LHCN-M2 (cell line): ENCODE results near the gene AGFG2. TPM values are rescaled to one million over a fixed set of nuclear protein-coding genes. Genes with fewer than 3 reads are reported as not detected.
A peak's percentile ranks its signal among the peaks of the same experiment; 100 is the strongest.

Source experiments
- DNase-seq: peaks from one replicate; pipeline ENCODE4 v3.0.0-alpha.2; 2012; ENCODE audit warnings: low read depth
- total RNA-seq: library from RNA; depleted of rRNA; stranded (reverse); fragments of >200 nt; gene quantifications from 2 replicates; pipeline ENCODE4 v1.2.3, GENCODE V29; 2014

AGFG2 gene
- total RNA-seq, 1 experiment from 2014 or later, result 23.0 TPM

DNA sequence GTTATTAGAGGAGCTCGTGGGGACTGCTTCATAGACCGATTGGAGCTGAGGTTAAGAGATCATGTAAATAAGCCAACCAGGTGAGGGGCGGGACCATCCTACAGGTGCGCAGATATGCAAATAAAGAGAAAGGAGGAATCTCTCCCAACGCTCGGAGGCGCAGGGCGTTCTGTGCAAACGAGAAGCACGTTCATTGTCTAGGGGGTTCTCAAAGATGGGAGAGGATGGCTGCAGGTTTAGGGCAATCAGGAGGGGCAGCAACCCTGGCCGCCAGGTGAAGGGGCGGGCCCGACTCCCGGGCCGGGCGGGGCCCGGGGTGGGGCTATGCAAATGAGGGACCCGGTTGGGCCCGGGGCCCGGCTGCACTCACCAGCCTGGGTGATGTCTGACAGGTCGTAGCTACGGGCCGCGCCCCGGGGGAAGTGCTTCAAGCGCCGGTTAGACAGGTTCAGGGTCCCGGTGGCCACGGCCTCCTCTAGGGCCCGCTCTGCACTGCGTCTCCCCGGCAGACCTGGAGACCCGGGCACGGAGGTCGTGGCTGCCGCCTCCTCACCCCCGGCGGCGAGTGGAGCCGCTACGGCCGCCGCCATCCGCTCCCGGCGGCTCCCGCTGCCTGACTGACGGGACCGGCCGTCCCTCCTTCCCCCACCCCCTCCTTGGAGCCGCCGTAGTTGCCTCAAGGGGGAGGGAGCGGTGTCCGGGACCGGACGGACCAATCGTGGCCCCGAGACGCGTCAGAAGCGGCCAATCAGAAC is 46.7 kb downstream of the AGFG2 start, which contains the start of gene LRCH4:
TSS of gene LRCH4 (minus strand) at position 619 of the 755 bp plus-strand sequence. CDS start at position 590, 29 bp downstream.
- no peak for DNase-seq

DNA sequence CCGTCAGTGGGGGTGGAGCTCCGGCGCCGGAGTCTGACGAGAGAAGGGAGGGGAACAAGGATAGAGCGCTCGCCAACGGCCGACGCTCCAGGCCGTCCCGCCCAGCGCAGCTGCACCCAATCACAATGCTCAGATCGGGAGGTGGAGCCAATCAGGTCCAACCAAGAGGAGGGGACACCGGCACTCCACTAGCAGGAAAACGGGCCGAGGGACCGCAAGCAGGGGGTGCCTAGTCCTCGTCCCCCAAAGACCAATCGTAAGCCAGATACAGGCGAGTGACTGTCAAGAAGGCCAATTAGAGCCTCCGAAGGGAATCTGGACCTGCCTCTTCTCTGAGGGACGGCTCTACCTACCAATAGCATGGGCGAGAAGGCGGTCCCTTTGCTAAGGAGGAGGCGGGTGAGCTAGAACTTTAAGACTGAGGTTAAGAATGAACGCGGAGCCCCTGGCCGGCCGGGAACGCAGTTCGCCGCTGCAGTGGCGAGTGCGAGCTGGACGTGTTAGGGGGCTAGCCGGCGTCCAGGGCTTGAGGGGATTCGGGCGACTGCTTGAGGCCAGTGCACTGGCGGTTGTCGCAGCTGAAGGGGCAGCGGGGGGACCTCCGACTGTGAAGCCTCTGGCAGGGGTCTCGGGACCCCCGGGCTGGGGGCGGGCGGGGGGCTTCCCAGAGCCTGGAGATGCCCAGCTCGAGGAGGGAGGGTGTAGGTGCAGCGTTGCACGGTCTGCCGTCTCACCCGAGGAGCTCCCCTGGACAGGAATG is 47.4 kb downstream of the AGFG2 start, which contains the start of gene FBXO24:
TSS of gene FBXO24 (plus strand) at position 63 of the 760 bp plus-strand sequence. CDS start at position 361, 298 bp downstream.
- DNase-seq, result peak; percentile 100

DNA sequence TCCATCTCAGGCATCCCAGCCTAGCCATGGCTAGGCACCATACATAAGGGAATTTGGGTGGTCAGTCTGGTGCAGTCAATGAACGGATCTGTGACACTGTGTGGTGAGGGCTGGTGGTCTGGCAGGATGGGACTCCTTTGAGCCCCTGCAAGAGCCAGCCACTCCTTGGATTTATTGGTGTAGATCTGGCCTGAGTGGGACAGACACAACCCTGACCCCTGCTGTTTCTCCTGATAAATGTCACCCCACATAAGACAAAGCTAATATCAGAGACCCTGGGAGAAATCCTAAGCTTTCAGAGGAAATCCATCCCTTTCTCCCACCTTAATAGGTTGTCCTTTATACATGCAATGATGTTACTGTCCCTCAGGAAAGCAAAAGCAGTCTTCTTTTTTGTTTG is 49.4 kb downstream of the AGFG2 start:
- DNase-seq, result peak; percentile 43

DNA sequence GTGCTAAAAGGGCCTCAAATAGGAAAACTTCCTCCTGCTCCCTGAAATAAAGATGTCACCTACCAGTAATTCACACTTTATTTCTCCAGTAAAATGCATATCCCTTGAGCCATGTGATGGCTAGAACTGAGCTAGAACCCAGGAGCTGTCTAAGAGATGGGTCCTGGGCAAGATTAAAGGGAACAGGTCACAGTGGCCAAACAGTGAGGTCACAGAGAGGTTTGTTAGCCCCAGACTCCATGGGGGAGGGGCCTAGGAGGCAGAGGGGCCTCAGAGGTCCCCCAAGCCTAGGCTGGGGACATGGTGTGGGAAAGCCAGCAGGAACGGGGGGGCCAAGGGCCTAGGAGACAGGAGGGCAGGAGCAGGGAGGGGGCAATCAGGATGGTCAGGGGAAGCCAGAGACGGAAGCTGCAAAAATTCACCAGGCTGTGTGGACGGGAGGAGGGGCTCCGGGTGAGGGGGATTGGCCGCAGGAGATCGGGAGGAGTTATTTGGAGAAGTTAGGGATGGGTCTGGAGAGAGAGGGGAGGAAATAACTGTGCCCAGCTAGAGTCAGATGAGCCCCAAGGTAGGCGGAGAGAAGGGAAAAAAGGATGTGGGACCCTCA is 50.4 kb downstream of the AGFG2 start:
- DNase-seq, result no peak

DNA sequence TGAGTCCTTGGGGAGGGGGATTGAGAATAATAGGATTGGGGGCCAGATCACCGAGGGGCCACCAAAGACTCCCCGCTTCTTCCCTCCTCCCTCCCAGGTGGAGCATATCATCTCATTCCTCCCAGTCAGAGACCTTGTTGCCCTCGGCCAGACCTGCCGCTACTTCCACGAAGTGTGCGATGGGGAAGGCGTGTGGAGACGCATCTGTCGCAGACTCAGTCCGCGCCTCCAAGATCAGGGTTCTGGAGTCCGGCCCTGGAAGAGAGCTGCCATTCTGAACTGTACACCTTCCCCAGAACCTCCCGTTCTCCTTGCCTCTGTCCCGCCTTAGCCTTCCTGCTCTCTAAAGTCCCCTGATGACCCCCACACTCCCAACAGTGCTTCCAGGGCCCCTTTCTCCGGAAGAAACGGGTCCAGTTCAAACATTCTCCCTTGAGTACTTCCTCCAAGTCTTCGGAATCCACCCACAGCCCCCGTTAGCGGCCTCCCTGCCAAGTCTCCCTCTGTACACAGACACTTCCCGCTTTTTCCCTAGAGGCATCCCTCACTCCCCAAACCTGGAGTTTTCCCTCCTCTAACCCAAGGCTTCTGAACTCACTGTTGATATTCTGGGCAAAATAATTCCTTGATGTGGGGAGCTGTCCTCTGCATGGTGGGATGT is 51.2 kb downstream of the AGFG2 start:
- DNase-seq, result no peak

DNA sequence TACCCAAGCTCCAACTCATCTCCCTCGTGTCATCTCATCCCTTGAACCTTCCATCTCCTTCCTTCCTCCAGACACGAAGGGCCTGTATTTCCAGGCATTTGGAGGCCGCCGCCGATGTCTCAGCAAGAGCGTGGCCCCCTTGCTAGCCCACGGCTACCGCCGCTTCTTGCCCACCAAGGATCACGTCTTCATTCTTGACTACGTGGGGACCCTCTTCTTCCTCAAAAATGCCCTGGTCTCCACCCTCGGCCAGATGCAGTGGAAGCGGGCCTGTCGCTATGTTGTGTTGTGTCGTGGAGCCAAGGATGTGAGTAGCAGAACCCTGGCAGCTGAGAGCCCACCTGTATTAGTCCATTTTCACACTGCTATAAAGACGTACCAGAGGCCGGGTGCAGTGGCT is 52.6 kb downstream of the AGFG2 start:
- DNase-seq, result no peak

DNA sequence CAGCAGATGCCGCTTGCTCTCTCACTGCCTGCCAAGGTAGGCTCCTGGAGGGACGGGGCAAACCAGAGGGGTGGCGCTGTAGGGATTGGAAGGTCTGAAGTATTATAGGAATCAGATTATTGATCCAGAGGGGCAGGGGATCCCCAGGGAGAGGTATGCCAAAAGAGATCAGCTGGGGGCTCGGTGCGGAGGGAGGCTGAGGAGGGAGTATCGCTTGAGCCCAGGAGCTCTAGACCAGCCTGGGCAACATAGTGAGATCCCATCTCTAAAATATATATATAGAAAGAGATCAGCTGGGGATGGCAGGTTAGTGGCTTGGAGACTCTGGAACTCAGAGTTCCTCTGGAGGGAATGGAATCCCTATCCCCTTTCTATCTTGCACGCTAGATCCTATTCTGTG is 56.2 kb downstream of the AGFG2 start:
- DNase-seq, result no peak

DNA sequence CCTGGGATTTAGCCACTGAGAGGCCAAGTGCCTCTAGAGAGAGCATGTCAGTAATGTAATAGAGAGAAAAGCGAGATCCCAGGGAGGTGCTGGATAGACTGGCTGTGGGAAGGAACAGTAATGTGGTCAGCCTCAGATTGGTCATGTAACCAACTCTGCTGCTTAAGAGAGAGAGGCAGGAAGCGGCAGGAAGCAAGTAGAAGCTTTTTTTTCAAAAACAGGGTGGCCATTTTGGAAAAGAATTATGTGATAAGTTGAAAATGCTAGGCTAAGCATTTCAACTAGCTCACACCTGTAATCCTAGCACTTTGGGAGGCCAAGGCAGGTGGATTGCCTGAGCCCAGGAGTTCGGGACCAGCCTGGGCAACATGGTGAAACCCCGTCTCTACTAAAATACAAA is 59.4 kb downstream of the AGFG2 start:
- DNase-seq, result no peak

DNA sequence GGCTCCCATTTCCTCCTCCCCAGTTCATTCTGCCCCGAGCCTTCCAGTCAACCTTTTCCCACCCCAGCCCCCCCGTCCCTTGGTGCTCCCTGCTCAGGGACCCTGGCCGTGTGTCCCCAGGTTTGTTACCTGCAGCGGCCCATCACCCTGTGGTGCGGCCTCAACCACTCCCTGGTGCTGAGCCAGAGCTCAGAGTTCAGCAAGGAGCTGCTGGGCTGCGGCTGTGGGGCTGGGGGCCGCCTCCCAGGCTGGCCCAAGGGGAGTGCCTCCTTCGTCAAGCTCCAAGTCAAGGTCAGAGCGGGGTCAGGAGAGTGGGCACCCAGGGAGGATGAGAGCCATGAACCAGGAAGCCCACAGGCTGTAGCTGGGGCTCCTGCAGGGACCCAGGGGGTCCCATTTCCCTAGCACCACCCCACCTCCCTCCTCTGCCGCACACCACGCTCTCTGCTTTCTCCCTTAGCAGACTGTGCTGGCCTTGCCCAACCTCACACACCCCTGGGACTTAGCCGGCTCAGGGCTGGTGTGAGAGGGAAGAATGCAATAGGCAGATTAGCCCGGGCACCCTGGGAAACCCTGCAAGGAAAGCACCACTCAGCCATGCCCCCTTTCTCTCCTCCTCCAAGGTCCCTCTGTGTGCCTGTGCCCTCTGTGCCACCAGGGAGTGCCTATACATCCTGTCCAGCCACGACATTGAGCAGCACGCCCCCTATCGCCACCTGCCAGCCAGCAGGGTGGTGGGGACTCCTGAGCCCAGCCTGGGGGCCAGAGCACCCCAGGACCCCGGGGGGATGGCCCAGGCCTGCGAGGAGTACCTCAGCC is 61.1 kb downstream of the AGFG2 start:
- DNase-seq, result no peak

DNA sequence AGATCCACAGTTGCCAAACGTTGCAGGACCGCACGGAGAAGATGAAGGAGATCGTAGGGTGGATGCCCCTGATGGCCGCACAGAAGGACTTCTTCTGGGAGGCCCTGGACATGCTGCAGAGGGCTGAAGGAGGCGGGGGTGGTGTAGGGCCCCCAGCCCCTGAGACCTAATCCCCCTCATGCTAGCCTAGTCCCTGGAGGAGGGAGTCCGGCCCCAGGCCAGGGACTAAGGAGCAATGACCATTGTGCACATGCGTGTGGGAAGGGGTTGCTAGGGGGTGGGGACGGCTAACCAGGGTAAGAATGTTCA is 61.7 kb downstream of the AGFG2 start:
- DNase-seq, result no peak

DNA sequence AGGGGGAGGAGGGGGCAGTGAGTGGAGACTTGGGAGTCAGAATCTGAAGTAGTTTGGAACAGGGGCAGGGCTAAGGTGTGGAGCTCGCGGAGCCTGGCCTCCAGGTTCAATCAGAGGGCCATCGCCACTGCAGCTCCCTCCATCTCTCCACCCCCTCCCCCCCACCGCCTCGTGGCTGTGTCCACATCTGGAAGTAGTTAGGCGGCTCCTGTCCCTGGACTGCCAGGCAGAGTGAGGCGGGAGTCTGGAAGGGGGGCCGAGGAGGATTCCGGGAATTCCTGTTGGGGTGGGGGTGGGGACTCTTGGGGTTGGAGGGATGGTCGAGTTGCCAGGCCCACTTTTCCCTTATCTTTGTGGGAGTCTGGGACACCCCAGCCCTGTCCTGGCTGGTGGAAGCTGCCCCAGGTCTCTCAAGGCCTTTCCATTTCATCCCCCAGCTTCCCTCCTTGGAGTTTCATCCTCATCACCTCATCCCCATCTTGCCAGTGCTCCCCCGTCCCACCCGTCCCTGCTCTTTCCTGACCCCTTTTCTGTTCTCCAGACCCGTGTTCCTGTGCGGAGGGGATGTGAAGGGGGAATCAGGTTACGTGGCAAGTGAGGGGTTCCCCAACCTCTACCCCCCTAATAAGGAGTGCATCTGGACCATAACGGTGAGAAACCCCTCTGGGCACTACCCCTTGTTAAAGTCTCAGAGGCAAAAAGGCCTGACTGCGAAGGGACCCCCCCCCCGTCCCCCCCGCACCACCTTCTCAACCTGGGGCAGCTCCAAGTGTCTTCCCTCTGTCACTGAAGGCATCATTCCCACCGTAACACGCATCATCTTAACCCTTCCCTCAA is 64.1 kb downstream of the AGFG2 start:
- DNase-seq, result peak; percentile 13

DNA sequence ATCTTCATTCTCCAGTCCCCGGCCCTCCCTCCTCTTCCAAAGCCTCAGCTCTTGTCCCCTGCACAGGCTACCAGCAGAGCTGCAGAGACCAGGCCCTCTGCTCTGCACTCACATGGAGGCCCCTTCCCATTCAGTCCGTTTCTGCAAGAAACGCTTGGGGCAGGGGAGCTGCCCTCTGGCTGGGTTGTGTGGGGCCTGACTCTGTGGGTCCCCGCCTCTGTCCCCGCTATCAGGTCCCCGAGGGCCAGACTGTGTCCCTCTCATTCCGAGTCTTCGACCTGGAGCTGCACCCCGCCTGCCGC is 64.7 kb downstream of the AGFG2 start:
- no peak for DNase-seq

DNA sequence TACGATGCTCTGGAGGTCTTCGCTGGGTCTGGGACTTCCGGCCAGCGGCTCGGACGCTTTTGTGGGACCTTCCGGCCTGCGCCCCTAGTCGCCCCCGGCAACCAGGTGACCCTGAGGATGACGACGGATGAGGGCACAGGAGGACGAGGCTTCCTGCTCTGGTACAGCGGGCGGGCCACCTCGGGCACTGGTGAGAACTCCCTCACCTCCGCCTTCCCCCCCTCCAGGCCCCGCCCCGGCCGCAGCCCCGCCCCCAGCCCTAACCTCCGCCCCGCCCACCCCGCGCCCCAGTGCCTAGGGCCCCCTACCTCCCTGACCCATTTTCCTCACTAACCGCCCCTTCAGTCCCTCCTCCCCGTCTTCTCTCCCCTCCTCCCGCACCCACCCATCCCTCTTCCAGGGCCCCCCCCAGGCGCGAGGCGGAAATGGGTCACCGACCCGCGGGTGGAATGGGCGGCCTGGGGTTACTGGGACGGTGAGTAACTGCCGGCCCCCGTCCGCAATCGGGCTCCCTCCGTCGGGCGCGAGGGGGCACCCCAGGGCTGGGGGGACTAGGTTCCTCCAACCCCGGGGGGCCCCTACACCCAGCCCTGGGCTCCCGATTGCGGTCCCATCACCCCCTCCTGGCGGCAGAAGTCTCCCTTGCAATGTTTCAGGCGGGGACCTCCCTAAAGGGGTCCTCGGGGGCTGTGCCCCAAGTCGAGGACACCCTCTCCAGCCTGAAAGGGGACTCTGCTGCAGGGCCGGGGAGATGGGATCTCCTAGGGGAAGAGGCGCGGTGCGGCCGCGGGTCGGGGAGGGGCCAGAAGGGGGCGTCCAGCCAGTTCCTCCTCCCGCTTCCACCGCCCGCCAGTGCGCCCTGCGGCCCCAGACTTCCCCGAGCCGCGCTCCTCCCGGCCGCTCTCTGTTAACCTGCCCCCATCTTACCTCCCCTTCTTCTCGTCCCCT is 65.3 kb downstream of the AGFG2 start:
- peak; percentile 56 for DNase-seq

DNA sequence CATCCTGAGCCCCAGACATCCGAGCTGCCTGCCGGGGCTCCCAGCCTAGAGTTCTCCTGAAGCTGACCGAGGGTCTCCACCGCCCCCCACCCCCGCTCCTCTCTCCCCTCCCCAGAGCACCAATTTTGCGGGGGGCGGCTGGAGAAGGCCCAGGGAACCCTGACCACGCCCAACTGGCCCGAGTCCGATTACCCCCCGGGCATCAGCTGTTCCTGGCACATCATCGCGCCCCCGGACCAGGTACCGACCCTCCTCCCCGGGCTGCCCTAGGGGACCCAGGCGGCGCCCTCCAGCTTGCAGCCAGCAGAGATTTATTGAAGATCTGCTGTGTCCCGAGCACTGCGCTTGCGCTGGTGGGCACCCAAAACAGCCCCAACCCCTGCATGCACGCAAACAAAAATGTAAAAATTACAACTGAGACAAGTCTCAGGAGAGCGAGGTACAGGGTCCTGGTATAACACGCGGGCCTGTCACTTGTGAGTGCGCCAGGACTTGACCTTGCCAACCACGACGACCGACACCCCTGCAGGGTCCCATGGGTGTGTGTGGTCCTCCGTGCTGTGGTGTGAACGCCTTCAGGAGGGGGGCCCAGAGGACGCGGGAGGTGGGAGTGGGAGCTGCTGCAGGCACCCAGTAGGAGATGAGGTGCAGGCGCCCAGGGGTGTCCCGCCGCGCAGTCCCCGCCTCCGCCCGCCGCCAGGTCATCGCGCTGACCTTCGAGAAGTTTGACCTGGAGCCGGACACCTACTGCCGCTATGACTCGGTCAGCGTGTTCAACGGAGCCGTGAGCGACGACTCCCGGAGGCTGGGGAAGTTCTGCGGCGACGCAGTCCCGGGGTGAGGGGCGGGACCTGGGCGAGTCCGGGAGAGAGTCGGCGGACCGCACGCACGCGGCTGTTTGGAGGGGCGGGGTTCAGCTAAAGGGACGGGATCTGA is 66.2 kb downstream of the AGFG2 start:
- no peak for DNase-seq

DNA sequence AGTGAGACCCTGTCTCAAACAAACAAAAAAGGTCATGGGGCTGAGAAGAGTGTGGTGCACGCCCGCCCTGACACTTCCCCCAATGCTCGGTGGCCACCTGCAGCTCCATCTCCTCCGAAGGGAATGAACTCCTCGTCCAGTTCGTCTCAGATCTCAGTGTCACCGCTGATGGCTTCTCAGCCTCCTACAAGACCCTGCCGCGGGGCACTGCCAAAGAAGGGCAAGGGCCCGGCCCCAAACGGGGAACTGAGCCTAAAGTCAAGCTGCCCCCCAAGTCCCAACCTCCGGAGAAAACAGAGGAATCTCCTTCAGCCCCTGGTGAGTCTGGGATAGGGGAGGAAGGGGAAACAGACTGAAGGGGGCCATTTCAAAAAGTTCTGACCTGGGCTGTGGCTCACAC is 67.3 kb downstream of the AGFG2 start:
- DNase-seq, result no peak

DNA sequence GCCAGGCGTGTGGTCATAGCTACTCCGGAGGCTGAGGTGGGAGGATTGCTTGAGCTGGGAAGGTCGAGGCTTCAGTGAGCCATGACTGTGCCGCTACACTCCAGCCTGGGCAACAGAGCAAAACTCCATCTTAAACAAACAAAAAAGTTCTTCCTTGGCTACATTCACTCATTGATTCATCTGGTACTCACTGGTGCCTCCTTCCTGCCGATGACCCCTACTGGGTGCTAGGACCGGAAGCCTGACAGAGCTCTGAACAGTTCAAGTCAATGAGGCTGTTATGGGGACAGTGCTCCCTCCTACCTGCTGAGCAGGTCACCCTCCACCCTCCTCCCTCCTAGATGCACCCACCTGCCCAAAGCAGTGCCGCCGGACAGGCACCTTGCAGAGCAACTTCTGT is 68.1 kb downstream of the AGFG2 start:
- no peak for DNase-seq

DNA sequence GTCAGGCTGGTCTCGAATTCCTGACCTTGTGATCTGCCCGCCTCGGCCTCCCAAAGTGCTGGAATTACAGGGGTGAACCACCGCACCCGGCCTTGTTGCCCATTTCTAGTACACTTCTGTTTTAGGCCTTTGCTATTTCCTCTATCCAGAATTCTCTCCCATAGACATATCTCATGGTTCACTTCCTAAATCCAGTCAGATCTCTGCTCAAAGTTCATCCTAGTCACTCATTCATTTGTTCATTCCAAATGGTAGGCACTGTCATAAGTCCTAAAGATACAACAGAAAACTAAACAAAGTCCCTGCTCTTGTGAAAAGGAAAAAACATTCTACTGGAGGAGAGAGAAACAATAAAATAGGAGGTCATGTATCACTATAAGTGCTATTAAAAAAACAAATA is 71.0 kb downstream of the AGFG2 start:
- DNase-seq, result no peak
